Measurements from ENCODE around the gene CROCC2. TPM values are rescaled to one million over a fixed set of nuclear protein-coding genes. Genes with fewer than 3 reads are reported as not detected.

CROCC2 gene
- total and polyA plus RNA-seq, 10 of the 15 experiments (the other 5 are each of a cell fraction or from before 2014, with no cell fraction given) = not detected

DNA sequence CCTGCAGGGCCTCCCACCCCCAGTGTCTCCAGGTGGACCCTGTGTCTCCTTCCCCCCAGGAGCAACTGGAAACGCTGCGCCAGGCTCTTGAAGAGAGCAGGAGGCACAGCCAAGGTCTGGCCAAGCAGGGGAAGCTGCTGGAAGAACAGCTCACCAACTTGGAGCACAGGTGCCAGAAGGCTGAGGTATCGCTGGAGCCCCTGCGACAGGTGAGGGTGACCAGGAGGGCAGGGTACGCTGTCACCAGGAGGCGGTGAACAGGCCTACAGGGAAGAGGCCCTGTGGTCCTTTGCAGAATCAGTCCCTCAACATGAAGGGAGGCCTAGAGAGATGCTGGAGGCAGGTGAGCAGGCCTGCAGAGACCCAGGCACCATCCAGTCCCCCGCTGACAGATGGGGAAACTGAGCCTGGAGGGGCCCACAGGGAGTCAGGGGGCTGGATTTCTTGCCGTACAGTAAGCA lies 76.7 kb downstream of the CROCC2 start (continued):
- TF ChIP-seq, protein P1, sequence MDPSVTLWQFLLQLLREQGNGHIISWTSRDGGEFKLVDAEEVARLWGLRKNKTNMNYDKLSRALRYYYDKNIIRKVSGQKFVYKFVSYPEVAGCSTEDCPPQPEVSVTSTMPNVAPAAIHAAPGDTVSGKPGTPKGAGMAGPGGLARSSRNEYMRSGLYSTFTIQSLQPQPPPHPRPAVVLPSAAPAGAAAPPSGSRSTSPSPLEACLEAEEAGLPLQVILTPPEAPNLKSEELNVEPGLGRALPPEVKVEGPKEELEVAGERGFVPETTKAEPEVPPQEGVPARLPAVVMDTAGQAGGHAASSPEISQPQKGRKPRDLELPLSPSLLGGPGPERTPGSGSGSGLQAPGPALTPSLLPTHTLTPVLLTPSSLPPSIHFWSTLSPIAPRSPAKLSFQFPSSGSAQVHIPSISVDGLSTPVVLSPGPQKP (IDR thresholded peaks at IDR 0.05; ENCODE audit: low read depth, low read length) = no peak

DNA sequence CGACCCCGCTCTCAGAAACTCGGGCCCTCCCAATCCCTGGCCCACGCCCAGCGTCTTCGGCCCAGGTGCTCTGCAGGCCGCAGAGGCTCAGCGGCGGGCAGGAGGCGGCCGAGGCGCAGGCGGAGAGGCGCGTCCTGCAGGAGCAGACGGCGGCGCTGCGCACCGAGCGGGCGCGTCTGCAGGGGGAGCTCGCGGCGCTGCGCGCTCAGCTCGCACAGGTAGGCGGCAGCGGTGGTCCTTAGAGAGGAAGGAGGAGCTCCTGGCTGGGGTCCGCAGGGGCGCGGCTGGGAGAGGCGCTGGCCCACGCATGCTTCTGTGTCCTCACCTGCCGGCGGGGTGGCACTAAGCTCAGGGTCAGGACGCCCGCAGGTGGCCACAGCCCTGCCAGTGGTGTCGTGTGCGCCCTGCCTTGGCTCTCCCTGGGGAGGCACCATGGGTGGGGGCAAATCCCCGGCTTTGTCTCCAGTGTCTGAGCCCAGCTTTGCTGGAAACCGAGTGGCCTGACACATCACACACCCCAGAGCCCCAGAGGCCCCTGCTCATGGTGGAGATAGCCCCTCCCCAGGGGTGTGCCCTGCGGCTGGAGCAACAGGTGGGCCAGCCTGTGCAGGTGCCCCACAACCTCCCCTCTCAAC lies 77.3 kb downstream of the CROCC2 start:
- 3% methylated on average over 43 of the region's 45 CpGs for WGBS (ENCODE audit: insufficient coverage, insufficient replicate concordance, low lambda C conversion rate, missing lambda C conversion rate)
- H3K27me3 ChIP-seq (replicated peaks in 1 of 2; ENCODE audit: control insufficient read depth in 2 of 2, insufficient read depth in 2 of 2, low read length in 1 of 2) = peaks cover 0 to 5% of the 10 kb centered on the region in 2 experiments; a peak in 2 of 4 replicates
- peaks cover 13% of the 10 kb centered on the region for H3K4me1 ChIP-seq (ENCODE audit: control insufficient read depth, insufficient read depth, low read length)
- ChIA-PET RAD21 (ENCODE audit: unreplicated experiment) (no interaction called here), SMC1A (ENCODE audit: uncharacterized antibody, unreplicated experiment) (no interaction called here), CTCF (interaction anchor here (0.9 to 1.4 kb wide), 3 partner anchors 9 to 75 kb away, joined by 3 to 4 read pairs (median 3); no protein-coding TSS in a partner anchor), POLR2A (no interaction called here)
- no peak overlapping the region for H2AFZ ChIP-seq (ENCODE audit: control insufficient read depth, low read depth, low read length)
- in situ Hi-C loops (cut with MboI) (no loop called here), intact Hi-C loops (cut with micrococcal nuclease; ENCODE audit: unreplicated experiment) (no loop called here)
- TF ChIP-seq HDAC6 (IDR thresholded peaks at IDR 0.05; ENCODE audit: unreplicated experiment) = peak; percentile 83
- no peak for TF ChIP-seq ZBTB40 (IDR thresholded peaks at IDR 0.05; ENCODE audit: borderline replicate concordance)
- no peak for TF ChIP-seq ASH2L (IDR thresholded peaks at IDR 0.05; ENCODE audit: borderline replicate concordance, low read depth)
- TF ChIP-seq, protein P2, sequence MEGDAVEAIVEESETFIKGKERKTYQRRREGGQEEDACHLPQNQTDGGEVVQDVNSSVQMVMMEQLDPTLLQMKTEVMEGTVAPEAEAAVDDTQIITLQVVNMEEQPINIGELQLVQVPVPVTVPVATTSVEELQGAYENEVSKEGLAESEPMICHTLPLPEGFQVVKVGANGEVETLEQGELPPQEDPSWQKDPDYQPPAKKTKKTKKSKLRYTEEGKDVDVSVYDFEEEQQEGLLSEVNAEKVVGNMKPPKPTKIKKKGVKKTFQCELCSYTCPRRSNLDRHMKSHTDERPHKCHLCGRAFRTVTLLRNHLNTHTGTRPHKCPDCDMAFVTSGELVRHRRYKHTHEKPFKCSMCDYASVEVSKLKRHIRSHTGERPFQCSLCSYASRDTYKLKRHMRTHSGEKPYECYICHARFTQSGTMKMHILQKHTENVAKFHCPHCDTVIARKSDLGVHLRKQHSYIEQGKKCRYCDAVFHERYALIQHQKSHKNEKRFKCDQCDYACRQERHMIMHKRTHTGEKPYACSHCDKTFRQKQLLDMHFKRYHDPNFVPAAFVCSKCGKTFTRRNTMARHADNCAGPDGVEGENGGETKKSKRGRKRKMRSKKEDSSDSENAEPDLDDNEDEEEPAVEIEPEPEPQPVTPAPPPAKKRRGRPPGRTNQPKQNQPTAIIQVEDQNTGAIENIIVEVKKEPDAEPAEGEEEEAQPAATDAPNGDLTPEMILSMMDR (IDR thresholded peaks at IDR 0.05 in 2 of 3, conservative IDR thresholded peaks at IDR 0.05 in 1 of 3; ENCODE audit: control insufficient read depth in 2 of 3, extremely low read depth in 1 of 3, insufficient read depth in 1 of 3, low read depth in 3 of 3, low read length in 3 of 3) = peak; percentile 57 to 63 (median 63)
- TF ChIP-seq RAD21 (IDR thresholded peaks at IDR 0.05; ENCODE audit: insufficient read depth, low read depth, low read length) = peak; percentile 47
- no peak for TF ChIP-seq NR2C1 (IDR thresholded peaks at IDR 0.05)
- TF ChIP-seq SMC3 (IDR thresholded peaks at IDR 0.05; ENCODE audit: borderline replicate concordance, low read length) = peak; percentile 47; the same call in 1 of the 2 replicates
- H4K20me1 ChIP-seq (ENCODE audit: control insufficient read depth, insufficient read depth) = no peaks in the 10 kb centered on the region
- no TSS peak for BruUV-seq (replicated peaks)
- DNase-seq (ENCODE audit: low read depth, low spot score) (no peak), ATAC-seq (peak; percentile 92), FAIRE-seq (no peak)
- H3K9me3 ChIP-seq (replicated peaks; ENCODE audit: control insufficient read depth, insufficient read depth, low read length) = no peaks in the 10 kb centered on the region
- H3K4me3 ChIP-seq = no peak overlapping the region
- H3K27ac ChIP-seq (ENCODE audit: control insufficient read depth, insufficient read depth) = no peak overlapping the region
- H3K79me2 ChIP-seq (ENCODE audit: control insufficient read depth, insufficient read depth, low read length) = no peaks in the 10 kb centered on the region
- H3K9ac ChIP-seq (ENCODE audit: control insufficient read depth, insufficient read depth, low read length) = no peak overlapping the region
- H3K36me3 ChIP-seq (ENCODE audit: control insufficient read depth in 2 of 2, insufficient read depth in 2 of 2, low read length in 1 of 2) = no peaks in the 10 kb centered on the region
- H3K4me2 ChIP-seq (ENCODE audit: control insufficient read depth, insufficient read depth) = no peak overlapping the region

All from GM12878 (cell line).